Thyroid gland (tissue), 4 donors: ENCODE results near the gene CPT1A.
A peak's percentile ranks its signal among the peaks of the same experiment; 100 is the strongest.

ENCODE experiments used
- CTCF ChIP-seq, 6 experiments: fragments of 200-600 bp in 3 of 6; fragments of 450-650 bp in 3 of 6; sonication (generic) in 3 of 6; IDR thresholded peaks; one replicate each; pipeline ENCODE4 v1.5.1; 2016 to 2019; ENCODE audit warnings: antibody characterized with exemption in 6 of 6, mild to moderate bottlenecking in 2 of 6, inconsistent platforms in 1 of 6, moderate library complexity in 1 of 6
- POLR2A ChIP-seq, 2 donors: fragments of 450-650 bp; IDR thresholded peaks; one replicate each; pipeline ENCODE4 v1.6.1; 2017; ENCODE audit warnings: antibody characterized with exemption in 2 of 2, mild to moderate bottlenecking in 2 of 2, moderate library complexity in 1 of 2

DNA sequence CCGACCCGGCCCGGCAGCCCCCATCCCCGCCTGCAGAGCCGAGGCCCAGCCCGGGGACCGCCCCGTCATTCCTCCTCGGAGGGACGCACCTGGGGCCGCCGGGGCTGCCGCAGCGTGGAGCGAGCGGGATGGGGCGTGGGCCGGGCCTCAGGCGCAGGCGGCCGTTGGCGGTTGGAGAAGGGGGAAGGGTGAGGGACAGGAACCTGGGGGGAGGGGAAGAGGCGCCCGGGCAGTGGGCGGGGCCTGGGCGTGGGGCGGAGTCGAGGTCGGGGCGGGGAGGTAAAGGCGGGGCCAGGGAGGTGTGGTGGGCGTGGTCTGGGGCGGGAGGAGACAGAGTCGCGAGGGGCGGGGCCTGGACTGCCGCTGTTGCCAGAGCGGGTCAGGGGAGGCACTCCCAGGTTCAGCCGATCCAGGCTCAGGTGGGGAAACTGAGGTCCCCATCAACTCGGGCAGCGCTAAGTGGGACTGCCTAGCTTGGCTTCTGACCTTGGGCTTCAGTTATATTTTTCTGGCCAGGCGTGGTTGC, 90.3 kb downstream of the CPT1A start, which contains the start of gene TESMIN:
- TF ChIP-seq CTCF (IDR thresholded peaks at IDR 0.05) (no peak), POLR2A (IDR thresholded peaks at IDR 0.05) (peak in 1 of 2 donors; percentile 24)
